H1 (cell line): ENCODE measurements around the gene TRIM9.

Experiments
- BRCA1 ChIP-seq: IDR thresholded peaks from 2 replicates; pipeline ENCODE4 v1.6.1; 2012; ENCODE audit warnings: low read depth, low read length, improper control_type of control experiment
- CBX5 ChIP-seq: fragments of 300-800, 300-1000 bp; sonication (generic); IDR thresholded peaks from 2 replicates; pipeline ENCODE4 v1.7.1; 2016; ENCODE audit warnings: antibody characterized with exemption, low read length, low read depth
- CREB1 ChIP-seq: IDR thresholded peaks from 2 replicates; pipeline ENCODE4 v1.6.1; 2012; ENCODE audit warnings: inconsistent platforms
- CTBP2 ChIP-seq: IDR thresholded peaks from 2 replicates; pipeline ENCODE4 v1.7.0; 2011; ENCODE audit warnings: borderline replicate concordance, mild to moderate bottlenecking, moderate library complexity, mixed read lengths, low read length; ENCODE audit not compliant: insufficient read depth, insufficient read length
- CTCF ChIP-seq, 3 experiments: IDR thresholded peaks; 1 replicate in 2 of 3; 2 replicates in 1 of 3; pipeline versions ENCODE4 v1.5.1 to v1.6.1; 2011; ENCODE audit warnings: low read length in 3 of 3, mild to moderate bottlenecking in 3 of 3, inconsistent platforms in 2 of 3, low read depth in 1 of 3, moderate library complexity in 1 of 3; ENCODE audit not compliant: insufficient read depth in 1 of 3; ENCODE audit errors: control extremely low read depth in 1 of 3
- EP300 ChIP-seq, 2 experiments: IDR thresholded peaks; 1 replicate in 1 of 2; 2 replicates in 1 of 2; pipeline ENCODE4 v1.6.1; 2011 to 2012; ENCODE audit warnings: low read depth in 2 of 2, low read length in 2 of 2, mild to moderate bottlenecking in 2 of 2, borderline replicate concordance in 1 of 2, inconsistent platforms in 1 of 2, moderate library complexity in 1 of 2
- EZH2 ChIP-seq: fragments of 200-600 bp; sonication (generic); IDR thresholded peaks from 2 replicates; pipeline ENCODE4 v1.7.1; 2012; ENCODE audit warnings: low read depth, mild to moderate bottlenecking, moderate library complexity, low read length, inconsistent platforms; ENCODE audit not compliant: severe bottlenecking
- GABPA ChIP-seq: IDR thresholded peaks from 2 replicates; pipeline ENCODE4 v1.6.1; 2011; ENCODE audit warnings: mild to moderate bottlenecking, low read length, moderate library complexity, borderline replicate concordance; ENCODE audit not compliant: insufficient read depth
- POLR2AphosphoS5 ChIP-seq: IDR thresholded peaks from 2 replicates; pipeline ENCODE4 v1.6.1; 2011; ENCODE audit warnings: low read depth, low read length
- POU5F1 ChIP-seq: IDR thresholded peaks from 2 replicates; pipeline ENCODE4 v1.6.1; 2011; ENCODE audit warnings: low read depth, mild to moderate bottlenecking, low read length, moderate library complexity
- RAD21 ChIP-seq, 2 experiments: IDR thresholded peaks in 1 of 2; conservative IDR thresholded peaks in 1 of 2; 2 replicates each; pipeline ENCODE4 v1.6.1; 2011; ENCODE audit warnings: low read depth in 2 of 2, low read length in 2 of 2, improper control_type of control experiment in 1 of 2, inconsistent platforms in 1 of 2, mild to moderate bottlenecking in 1 of 2, moderate library complexity in 1 of 2
- SUZ12 ChIP-seq: fragments of 200-600 bp; sonication (generic); IDR thresholded peaks from 2 replicates; pipeline ENCODE4 v1.6.1; 2012; ENCODE audit warnings: mild to moderate bottlenecking, inconsistent platforms, low read length, moderate library complexity, mixed read lengths
- TAF1 ChIP-seq: IDR thresholded peaks from 2 replicates; pipeline ENCODE4 v1.6.1; 2011; ENCODE audit warnings: mild to moderate bottlenecking, low read depth, low read length
- YY1 ChIP-seq: IDR thresholded peaks from 2 replicates; pipeline ENCODE4 v1.6.1; 2011; ENCODE audit warnings: low read depth, mild to moderate bottlenecking, low read length

- TF ChIP-seq YY1 (no peak), EZH2 (no peak), EP300 (IDR thresholded peaks at IDR 0.05; ENCODE audit: borderline replicate concordance in 1 of 2, low read depth in 2 of 2, low read length in 2 of 2) (no peak), BRCA1 (no peak), TAF1 (no peak), SUZ12 (no peak), CTCF (IDR thresholded peaks at IDR 0.05; ENCODE audit: control extremely low read depth in 1 of 3, insufficient read depth in 1 of 3, low read depth in 1 of 3, low read length in 3 of 3) (no peak), GABPA (no peak), POU5F1 (no peak), POLR2AphosphoS5 (no peak), CBX5 (no peak), RAD21 (IDR thresholded peaks at IDR 0.05 in 1 of 2, conservative IDR thresholded peaks at IDR 0.05 in 1 of 2; ENCODE audit: low read depth in 2 of 2, low read length in 2 of 2) (no peak), CTBP2 (no peak), CREB1 (no peak)
Observed at GRCh38 chr14:50935126-50936015, 159.5 kb downstream of the TRIM9 start.
